NCI-H226 (cell line): ENCODE results near the gene ZNF431.
"Not testable (repeated sequence)": the region's sequence is repeated elsewhere in the genome, so short reads cannot be mapped to it uniquely, and the experiment has no call there.

Source experiments
- DNase-seq: peaks from one replicate; pipeline ENCODE4 v3.0.0-alpha.2; 2015

ZNF431 gene

GRCh38 chr19:21148681-21149080 is 6.8 kb downstream of the ZNF431 start:
- DNase-seq: no peak

- DNase-seq: no peak
These were observed 8.0 kb downstream of the ZNF431 start for GRCh38 chr19:21149877-21150276.

GRCh38 chr19:21151460-21151859 is 9.6 kb downstream of the ZNF431 start:
- DNase-seq: no peak

GRCh38 chr19:21158523-21159135 is 16.8 kb downstream of the ZNF431 start:
- DNase-seq: peak; percentile 16

- no peak for DNase-seq
These were observed 22.7 kb downstream of the ZNF431 start for GRCh38 chr19:21164541-21164940.

- DNase-seq: no peak
These were observed 24.6 kb downstream of the ZNF431 start for GRCh38 chr19:21166436-21166835.

GRCh38 chr19:21197590-21198295 is 55.9 kb downstream of the ZNF431 start:
- no peak for DNase-seq

GRCh38 chr19:21202865-21203494 is 61.1 kb downstream of the ZNF431 start:
- DNase-seq: no peak

GRCh38 chr19:21210037-21210621 is 68.3 kb downstream of the ZNF431 start:
- DNase-seq: no peak

- DNase-seq: no peak
These were observed 79.9 kb downstream of the ZNF431 start for GRCh38 chr19:21221693-21222092.

- DNase-seq: not testable (repeated sequence)
These were observed 88.1 kb downstream of the ZNF431 start for GRCh38 chr19:21229938-21230337.

- DNase-seq: no peak
These were observed 91.9 kb downstream of the ZNF431 start for GRCh38 chr19:21233691-21234090.

- DNase-seq: not testable (repeated sequence)
These were observed 94.9 kb downstream of the ZNF431 start for GRCh38 chr19:21236751-21237150.

- no peak for DNase-seq
These were observed 96.8 kb downstream of the ZNF431 start for GRCh38 chr19:21238670-21239069.
